ENCODE results near the gene NOC2L.

Gene NOC2L

DNA sequence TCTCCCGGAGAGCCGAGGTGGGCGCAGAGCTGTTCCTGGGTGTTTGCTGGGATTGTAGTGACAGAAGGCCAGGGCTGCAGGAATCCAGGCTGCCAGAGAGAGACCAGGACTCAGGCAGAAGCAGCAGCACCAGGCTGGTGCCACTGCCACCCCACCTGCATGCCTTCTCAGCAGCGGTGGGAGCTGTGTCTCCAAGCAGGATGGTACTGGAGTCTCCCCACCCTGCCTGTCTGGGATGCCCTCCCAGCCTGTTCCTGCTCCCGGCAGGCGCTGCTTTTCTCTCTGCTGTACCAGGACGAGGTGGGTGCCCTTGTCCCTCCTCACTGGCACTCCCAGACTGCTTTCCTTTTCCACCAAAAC, 45.3 kb upstream of the NOC2L start:
- peak overlapping the region; percentile 21 to 90 (median 84) for H3K27ac Mint-ChIP-seq
- peaks cover 21% of the 10 kb centered on the region for H3K4me1 Mint-ChIP-seq
- no peaks in the 10 kb centered on the region for H3K9me3 Mint-ChIP-seq
- H3K4me3 Mint-ChIP-seq: peak overlapping the region; percentile 59 to 77 (median 63)
- TF ChIP-seq, protein P1, sequence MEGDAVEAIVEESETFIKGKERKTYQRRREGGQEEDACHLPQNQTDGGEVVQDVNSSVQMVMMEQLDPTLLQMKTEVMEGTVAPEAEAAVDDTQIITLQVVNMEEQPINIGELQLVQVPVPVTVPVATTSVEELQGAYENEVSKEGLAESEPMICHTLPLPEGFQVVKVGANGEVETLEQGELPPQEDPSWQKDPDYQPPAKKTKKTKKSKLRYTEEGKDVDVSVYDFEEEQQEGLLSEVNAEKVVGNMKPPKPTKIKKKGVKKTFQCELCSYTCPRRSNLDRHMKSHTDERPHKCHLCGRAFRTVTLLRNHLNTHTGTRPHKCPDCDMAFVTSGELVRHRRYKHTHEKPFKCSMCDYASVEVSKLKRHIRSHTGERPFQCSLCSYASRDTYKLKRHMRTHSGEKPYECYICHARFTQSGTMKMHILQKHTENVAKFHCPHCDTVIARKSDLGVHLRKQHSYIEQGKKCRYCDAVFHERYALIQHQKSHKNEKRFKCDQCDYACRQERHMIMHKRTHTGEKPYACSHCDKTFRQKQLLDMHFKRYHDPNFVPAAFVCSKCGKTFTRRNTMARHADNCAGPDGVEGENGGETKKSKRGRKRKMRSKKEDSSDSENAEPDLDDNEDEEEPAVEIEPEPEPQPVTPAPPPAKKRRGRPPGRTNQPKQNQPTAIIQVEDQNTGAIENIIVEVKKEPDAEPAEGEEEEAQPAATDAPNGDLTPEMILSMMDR (IDR thresholded peaks at IDR 0.05; ENCODE audit: unreplicated experiment in 3 of 3): no peak
- peaks cover 4% of the 10 kb centered on the region for H3K27me3 Mint-ChIP-seq (ENCODE audit: low read depth)
- no peaks in the 10 kb centered on the region for H3K36me3 Mint-ChIP-seq (ENCODE audit: low read depth)

DNA sequence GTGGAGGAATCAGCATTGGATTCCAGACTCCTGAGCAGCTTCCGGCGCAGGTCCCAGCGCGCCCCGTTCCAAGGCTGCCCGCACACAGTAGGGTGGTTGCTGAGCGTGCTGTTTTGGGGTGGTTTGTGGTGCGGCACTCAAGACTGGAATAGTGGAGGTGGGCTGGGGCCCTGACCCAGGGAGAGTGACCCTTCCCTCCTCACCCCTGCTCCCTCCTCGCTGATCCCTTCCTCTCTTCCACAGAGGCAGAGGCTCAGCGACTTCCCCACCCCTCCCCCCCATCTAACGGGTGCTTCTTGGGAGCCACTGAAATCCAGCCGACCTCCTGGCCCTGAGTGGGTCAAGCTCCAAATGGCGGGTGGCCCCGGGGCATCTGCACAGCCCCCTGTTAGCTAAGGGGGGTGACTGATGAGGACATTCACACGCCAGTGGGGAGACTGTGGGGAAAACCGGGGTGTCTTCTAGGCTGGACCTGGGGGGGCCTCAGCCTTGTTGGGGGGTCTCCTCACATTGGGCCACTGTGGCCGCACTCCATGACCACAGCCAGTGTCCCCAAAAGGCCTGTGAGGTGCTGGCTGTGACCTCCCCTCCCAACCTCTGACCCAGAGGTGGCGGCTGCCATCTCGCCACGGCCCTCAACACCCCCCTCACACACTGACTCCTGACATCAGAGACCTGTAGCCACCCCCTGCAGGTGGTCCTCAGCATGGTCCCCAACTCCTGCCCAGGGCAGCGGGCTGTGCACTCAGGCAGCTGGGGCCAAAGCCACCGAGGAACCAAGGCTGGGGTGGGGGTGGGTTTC, 44.8 kb upstream of the NOC2L start:
- Mint-ChIP-seq H3K36me3 (ENCODE audit: low read depth) (no peaks in the 10 kb centered on the region), H3K4me1 (peaks cover 21% of the 10 kb centered on the region), H3K9me3 (no peaks in the 10 kb centered on the region), H3K27ac (no peak overlapping the region), H3K27me3 (ENCODE audit: low read depth) (peaks cover 4% of the 10 kb centered on the region), H3K4me3 (peak overlapping the region in 1 of 3 experiments; percentile 78)
- TF ChIP-seq, protein P1 (IDR thresholded peaks at IDR 0.05; ENCODE audit: unreplicated experiment in 3 of 3): no peak

DNA sequence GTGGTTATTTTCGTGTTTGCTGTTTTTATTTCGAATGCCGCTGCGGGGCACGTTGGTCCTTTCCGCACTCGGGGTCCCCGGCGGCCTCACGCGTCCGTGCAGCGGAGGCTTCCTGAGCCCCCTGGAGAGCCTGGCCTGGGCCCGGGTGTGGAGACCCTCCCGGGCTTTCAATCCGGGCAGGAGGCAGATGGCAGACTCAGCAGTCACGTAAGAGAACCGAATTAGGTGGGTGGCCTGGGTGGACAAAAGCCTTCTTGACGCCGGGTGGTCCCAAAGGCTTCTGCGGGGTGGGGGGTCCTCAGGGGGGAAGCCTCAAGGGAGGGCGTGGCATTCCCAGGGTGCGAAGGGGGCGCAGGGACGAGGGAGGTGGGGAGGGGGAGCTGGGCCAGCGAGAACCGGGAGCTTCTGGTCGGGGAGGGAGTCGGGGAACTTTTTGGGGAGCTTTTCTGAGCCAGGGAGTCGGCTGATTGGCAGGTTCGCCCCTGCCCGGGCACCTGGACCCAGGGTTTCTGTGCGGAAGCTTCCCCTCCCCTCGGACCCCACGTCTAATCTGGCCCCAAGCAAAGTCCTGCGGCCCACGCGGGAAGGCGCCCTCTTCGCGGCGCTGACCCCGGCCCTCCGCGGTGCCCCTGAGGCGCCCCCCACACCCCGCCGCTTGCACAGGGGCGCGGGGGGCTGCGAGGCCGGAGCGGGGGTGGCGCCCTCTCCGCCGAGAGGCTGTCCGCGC, 42.2 kb upstream of the NOC2L start:
- TF ChIP-seq, protein P1 (IDR thresholded peaks at IDR 0.05; ENCODE audit: unreplicated experiment in 3 of 3): no peak
- Mint-ChIP-seq H3K9me3 (no peaks in the 10 kb centered on the region), H3K36me3 (ENCODE audit: low read depth) (no peaks in the 10 kb centered on the region), H3K4me1 (peaks cover 16% of the 10 kb centered on the region), H3K27ac (peak overlapping the region; percentile 74 to 94 (median 93)), H3K27me3 (ENCODE audit: low read depth) (peaks cover 9% of the 10 kb centered on the region), H3K4me3 (peak overlapping the region; percentile 87 to 91 (median 88))

DNA sequence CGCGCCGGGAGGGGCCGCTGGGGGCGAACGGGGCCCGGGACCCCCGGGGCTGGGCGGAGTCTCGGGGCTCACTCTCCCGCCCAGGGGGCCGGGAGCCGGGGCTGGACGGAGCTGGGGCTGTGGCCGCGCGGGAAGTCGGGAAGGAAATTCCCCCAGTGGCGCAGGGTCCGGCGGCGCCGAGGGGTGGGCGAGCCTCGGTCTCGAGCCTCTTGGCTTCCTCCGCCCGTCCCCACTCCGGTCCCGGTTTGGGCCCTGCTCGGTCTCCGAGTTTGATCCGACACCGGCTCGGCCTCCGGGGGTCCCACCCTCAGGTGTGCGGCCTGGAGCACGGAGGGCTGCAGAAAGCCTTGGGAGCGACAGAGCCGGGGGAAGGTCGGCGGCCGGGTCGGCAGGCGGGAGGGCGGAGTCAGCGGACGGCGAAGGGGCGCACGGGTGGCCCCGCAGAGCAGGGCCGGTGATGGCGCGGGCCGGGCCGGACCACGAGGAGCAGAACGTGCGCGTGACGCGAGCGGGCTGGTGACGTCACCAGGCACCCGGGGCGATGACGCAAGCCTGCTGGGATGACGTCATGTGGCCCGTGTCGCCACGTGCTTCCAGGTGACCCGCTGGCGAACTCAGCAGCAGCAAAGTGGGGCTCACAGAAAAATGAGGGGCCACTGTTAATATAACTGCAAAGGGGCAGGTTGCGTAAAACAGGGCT, 41.5 kb upstream of the NOC2L start:
- Mint-ChIP-seq H3K9me3 (no peaks in the 10 kb centered on the region), H3K4me1 (peaks cover 16% of the 10 kb centered on the region), H3K27ac (peak overlapping the region; percentile 74 to 94 (median 93)), H3K27me3 (ENCODE audit: low read depth) (peaks cover 14% of the 10 kb centered on the region), H3K36me3 (ENCODE audit: low read depth) (no peaks in the 10 kb centered on the region), H3K4me3 (peak overlapping the region; percentile 87 to 91 (median 88))
- TF ChIP-seq, protein P1 (IDR thresholded peaks at IDR 0.05; ENCODE audit: unreplicated experiment in 3 of 3): no peak

DNA sequence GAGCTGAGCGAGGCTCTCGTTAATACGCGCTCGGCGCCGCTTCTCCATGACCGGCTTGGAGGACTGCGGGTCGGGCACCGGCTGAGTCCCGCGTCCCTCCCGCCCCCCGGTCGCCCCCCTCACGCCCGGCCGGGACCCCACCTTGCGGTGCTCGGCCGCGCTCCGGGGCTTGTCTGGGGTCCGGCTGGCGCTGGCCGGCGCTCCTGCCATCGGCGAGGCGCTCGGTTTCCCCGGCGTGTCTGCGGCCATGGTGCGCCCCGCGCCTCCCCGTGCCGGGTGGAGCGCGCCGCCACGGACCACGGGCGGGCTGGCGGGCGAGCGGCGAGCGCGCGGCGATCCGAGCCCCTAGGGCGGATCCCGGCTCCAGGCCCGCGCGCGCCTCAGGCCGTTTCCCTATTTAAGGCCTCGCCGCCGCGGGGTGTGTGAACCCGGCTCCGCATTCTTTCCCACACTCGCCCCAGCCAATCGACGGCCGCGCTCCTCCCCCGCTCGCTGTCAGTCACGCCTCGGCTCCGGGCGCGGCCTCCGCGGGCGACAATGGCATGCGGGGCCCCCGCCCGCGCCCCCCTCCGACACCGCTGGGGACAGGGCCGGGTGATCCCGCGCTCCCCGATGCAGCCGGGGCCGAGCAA, 40.8 kb upstream of the NOC2L start, which contains the start of gene HES4:
TSS of gene HES4 (minus strand) at position 373 of the 632 bp plus-strand sequence. CDS start at position 249, 124 bp downstream.
- peaks cover 9% of the 10 kb centered on the region for H3K4me1 Mint-ChIP-seq
- peaks cover 15% of the 10 kb centered on the region for H3K27me3 Mint-ChIP-seq (ENCODE audit: low read depth)
- TF ChIP-seq, protein P1 (IDR thresholded peaks at IDR 0.05; ENCODE audit: unreplicated experiment in 3 of 3): no peak
- peak within 1 kb of the TSS; percentile 74 to 94 (median 93) for H3K27ac Mint-ChIP-seq
- H3K36me3 Mint-ChIP-seq (ENCODE audit: low read depth): no peaks in the 10 kb centered on the region
- peak within 1 kb of the TSS; percentile 87 to 91 (median 88) for H3K4me3 Mint-ChIP-seq
- no peaks in the 10 kb centered on the region for H3K9me3 Mint-ChIP-seq

All from nephron (organoid).